IMR-90 (cell line): ENCODE data around the gene GARIN5A. TPM values are rescaled to one million over a fixed set of nuclear protein-coding genes. Genes with fewer than 3 reads are reported as not detected.

Source experiments
- ATAC-seq: fragments of 200-7000 bp; cut with Tn5 transposase; 2 replicates; pipeline ENCODE4 v1.9.1; 2020; ENCODE audit warnings: low read depth, mild to moderate bottlenecking, moderate library complexity
- BruUV-seq: library from RNA; stranded (reverse); fragments of 400-500 nt; replicated peaks from 2 replicates; lab custom pipeline; 2021; lab: Mats Ljungman, UMichigan
- CTCF ChIA-PET: fragments of 300-600 bp; formaldehyde crosslinking; extraction: SDS; loops from one replicate; lab custom pipeline; 2021; ENCODE audit warnings: antibody characterized with exemption; lab: Yijun Ruan, JAX
- POLR2A ChIA-PET: fragments of 300-600 bp; sonication (Branson Sonifier 250); formaldehyde crosslinking; loops from one replicate; lab custom pipeline; 2022; ENCODE audit warnings: antibody characterized with exemption; ENCODE audit not compliant: unreplicated experiment; lab: Charles Lee
- DNase-seq: peaks from one replicate; pipeline ENCODE4 v3.0.0; 2013
- H2AFZ ChIP-seq: replicated peaks from 2 replicates; pipeline ENCODE3; 2013; ENCODE audit warnings: low read length, mild to moderate bottlenecking; ENCODE audit not compliant: poor library complexity
- H2AK5ac ChIP-seq: 2 replicates; pipeline ENCODE4 v1.6.1; 2013; ENCODE audit warnings: low read depth, low read length, inconsistent platforms
- H2AK9ac ChIP-seq: replicated peaks from 2 replicates; pipeline ENCODE3; 2013; ENCODE audit warnings: mild to moderate bottlenecking, low read depth, low read length, moderate library complexity; ENCODE audit not compliant: poor library complexity
- H2BK120ac ChIP-seq: 2 replicates; pipeline ENCODE4 v1.6.1; 2013; ENCODE audit warnings: low read depth, low read length, inconsistent platforms
- H2BK15ac ChIP-seq: 3 replicates; pipeline ENCODE4 v1.6.1; 2013; ENCODE audit warnings: low read depth, low read length, inconsistent platforms
- H2BK20ac ChIP-seq: 2 replicates; pipeline ENCODE4 v1.6.1; 2013; ENCODE audit warnings: low read depth, mild to moderate bottlenecking, inconsistent platforms, low read length, moderate library complexity
- H2BK5ac ChIP-seq: 2 replicates; pipeline ENCODE4 v1.6.1; 2013; ENCODE audit warnings: mild to moderate bottlenecking, low read depth, low read length, inconsistent platforms; ENCODE audit not compliant: poor library complexity, severe bottlenecking
- H3K14ac ChIP-seq: replicated peaks from 2 replicates; pipeline ENCODE4 v1.6.1; 2013; ENCODE audit warnings: low read depth, low read length, inconsistent platforms
- H3K18ac ChIP-seq: 2 replicates; pipeline ENCODE4 v1.6.1; 2013; ENCODE audit warnings: low read depth, low read length, control low read depth
- H3K23ac ChIP-seq: 2 replicates; pipeline ENCODE4 v1.6.1; 2013; ENCODE audit warnings: low read depth, low read length, inconsistent platforms
- H3K27ac ChIP-seq: 2 replicates; pipeline ENCODE4 v1.5.1; 2013; ENCODE audit warnings: mild to moderate bottlenecking, control low read depth, low read length; ENCODE audit not compliant: insufficient read depth
- H3K27me3 ChIP-seq: 2 replicates; pipeline ENCODE4 v1.6.1; 2013; ENCODE audit warnings: low read length; ENCODE audit not compliant: control insufficient read depth, insufficient read depth
- H3K36me3 ChIP-seq: 2 replicates; pipeline ENCODE4 v1.6.1; 2013; ENCODE audit warnings: low read length, mixed read lengths; ENCODE audit not compliant: control insufficient read depth, insufficient read depth
- H3K4ac ChIP-seq: 2 replicates; pipeline ENCODE4 v1.6.1; 2013; ENCODE audit warnings: low read depth, low read length, inconsistent platforms
- H3K4me1 ChIP-seq: 2 replicates; pipeline ENCODE4 v1.6.1; 2013; ENCODE audit warnings: low read length, mixed read lengths; ENCODE audit not compliant: control insufficient read depth, insufficient read depth
- H3K4me2 ChIP-seq: 2 replicates; pipeline ENCODE4 v1.6.1; 2013; ENCODE audit warnings: low read depth, mild to moderate bottlenecking, control low read depth, low read length, moderate library complexity
- H3K4me3 ChIP-seq: 2 replicates; pipeline ENCODE4 v1.5.1; 2013; ENCODE audit warnings: low read depth, mild to moderate bottlenecking, control low read depth, low read length, moderate library complexity; ENCODE audit not compliant: insufficient read depth
- H3K56ac ChIP-seq: 2 replicates; pipeline ENCODE4 v1.6.1; 2013; ENCODE audit warnings: low read length, inconsistent platforms; ENCODE audit not compliant: insufficient read depth; ENCODE audit errors: extremely low read depth
- H3K79me1 ChIP-seq, 2 experiments: 2 replicates each; pipeline ENCODE4 v1.6.1; 2013; ENCODE audit warnings: low read length in 2 of 2, inconsistent platforms in 1 of 2, low read depth in 1 of 2
- H3K9ac ChIP-seq: 2 replicates; pipeline ENCODE4 v1.6.1; 2013; ENCODE audit warnings: low read depth, low read length, control low read depth
- H3K9me1 ChIP-seq: 2 replicates; pipeline ENCODE4 v1.6.1; 2013; ENCODE audit warnings: low read length, inconsistent platforms; ENCODE audit not compliant: insufficient read depth
- H3K9me3 ChIP-seq: 2 replicates; pipeline ENCODE4 v1.6.1; 2013; ENCODE audit warnings: low read length; ENCODE audit not compliant: control insufficient read depth, insufficient read depth
- H4K20me1 ChIP-seq: 2 replicates; pipeline ENCODE4 v1.6.1; 2013; ENCODE audit warnings: low read length, inconsistent platforms; ENCODE audit not compliant: insufficient read depth
- H4K5ac ChIP-seq: 2 replicates; pipeline ENCODE4 v1.6.1; 2013; ENCODE audit warnings: mild to moderate bottlenecking, low read depth, low read length, control low read depth
- H4K8ac ChIP-seq, 2 experiments: 2 replicates each; pipeline ENCODE4 v1.6.1; 2013; ENCODE audit warnings: low read depth in 2 of 2, low read length in 2 of 2, control low read depth in 1 of 2, inconsistent platforms in 1 of 2
- H4K91ac ChIP-seq: 2 replicates; pipeline ENCODE4 v1.6.1; 2013; ENCODE audit warnings: low read depth, low read length, inconsistent platforms; ENCODE audit not compliant: insufficient read depth
- BHLHE40 ChIP-seq: fragments of 150-350 bp; IDR thresholded peaks from 2 replicates; pipeline ENCODE4 v1.6.1; 2016; ENCODE audit warnings: mild to moderate bottlenecking, low read depth, low read length
- CEBPB ChIP-seq: IDR thresholded peaks from 2 replicates; pipeline ENCODE4 v1.6.1; 2012; ENCODE audit warnings: low read depth, low read length, improper control_type of control experiment
- CHD1 ChIP-seq: IDR thresholded peaks from 2 replicates; pipeline ENCODE4 v1.6.1; 2012; ENCODE audit warnings: low read depth, low read length, improper control_type of control experiment
- CTCF ChIP-seq: conservative IDR thresholded peaks from 2 replicates; pipeline ENCODE4 v1.5.1; 2012; ENCODE audit warnings: mild to moderate bottlenecking, low read depth, low read length, improper control_type of control experiment
- ELK1 ChIP-seq: fragments of 150-350 bp; IDR thresholded peaks from 2 replicates; pipeline ENCODE4 v1.6.1; 2016; ENCODE audit warnings: low read depth, mild to moderate bottlenecking, low read length, moderate library complexity, borderline replicate concordance
- FOS ChIP-seq: fragments of 150-350 bp; IDR thresholded peaks from 2 replicates; pipeline ENCODE4 v1.6.1; 2016; ENCODE audit warnings: low read depth, low read length
- MAFK ChIP-seq: IDR thresholded peaks from 2 replicates; pipeline ENCODE4 v1.6.1; 2012; ENCODE audit warnings: low read depth, low read length, improper control_type of control experiment
- MAZ ChIP-seq: IDR thresholded peaks from 2 replicates; pipeline ENCODE4 v1.6.1; 2012; ENCODE audit warnings: low read depth, mild to moderate bottlenecking, low read length, improper control_type of control experiment, moderate library complexity, borderline replicate concordance
- MXI1 ChIP-seq: IDR thresholded peaks from 2 replicates; pipeline ENCODE4 v1.6.1; 2012; ENCODE audit warnings: low read depth, mild to moderate bottlenecking, low read length, moderate library complexity, borderline replicate concordance
- NFE2L2 ChIP-seq: fragments of 150-350 bp; IDR thresholded peaks from 2 replicates; pipeline ENCODE4 v1.6.1; 2016; ENCODE audit warnings: low read depth, mild to moderate bottlenecking, low read length
- POLR2A ChIP-seq: IDR thresholded peaks from 2 replicates; pipeline ENCODE4 v1.6.1; 2012; ENCODE audit warnings: mild to moderate bottlenecking, low read depth, low read length
- RAD21 ChIP-seq: IDR thresholded peaks from 2 replicates; pipeline ENCODE4 v1.6.1; 2012; ENCODE audit warnings: low read length, improper control_type of control experiment
- RCOR1 ChIP-seq: IDR thresholded peaks from 2 replicates; pipeline ENCODE4 v1.6.1; 2012; ENCODE audit warnings: mild to moderate bottlenecking, low read length, improper control_type of control experiment; ENCODE audit not compliant: insufficient replicate concordance
- RFX5 ChIP-seq: IDR thresholded peaks from 2 replicates; pipeline ENCODE4 v1.8.0; 2012; ENCODE audit warnings: low read depth, mild to moderate bottlenecking, low read length, moderate library complexity
- SMC3 ChIP-seq: fragments of 150-350 bp; IDR thresholded peaks from 2 replicates; pipeline ENCODE4 v1.6.1; 2016; ENCODE audit warnings: low read depth, mild to moderate bottlenecking, antibody characterized with exemption, low read length, moderate library complexity
- WGBS, 2 experiments: methylation state at CpG; one replicate each; pipeline versions ENCODE4 v1.1.5 to v1.1.7; 2013; ENCODE audit warnings: missing lambda C conversion rate in 2 of 2; ENCODE audit not compliant: insufficient read length in 1 of 2; ENCODE audit errors: extremely low coverage in 2 of 2; 5-methylcytosine and 5-hydroxymethylcytosine counted together
- dilution Hi-C: fragments of 300-500 bp; cut with HindIII; formaldehyde crosslinking; loops from one replicate; pipeline ENCODE4 v1.14.3; 2018; ENCODE audit warnings: low sequenced_read_pairs; ENCODE audit not compliant: unreplicated experiment
- in situ Hi-C: fragments of 300-500 bp; cut with MboI; formaldehyde crosslinking; loops from 3 replicates; pipeline ENCODE4 v1.14.3; 2019; ENCODE audit warnings: low sequenced_read_pairs, inconsistent platforms, mixed read lengths
- intact Hi-C: fragments of 100-400 bp; cut with micrococcal nuclease; formaldehyde crosslinking; loops from 2 replicates; pipeline ENCODE4 v1.10.0; 2022
- polyA plus RNA-seq, 3 experiments: library from polyadenylated mRNA; depleted of rRNA; stranded (reverse); fragments of >200 nt; gene quantifications; 2 replicates each; pipeline ENCODE4 v1.2.3, GENCODE V29; 2012; ENCODE audit warnings: low replicate concordance in 1 of 3
- total RNA-seq: library from RNA; depleted of rRNA; stranded (reverse); fragments of >200 nt; gene quantifications from 2 replicates; pipeline ENCODE4 v1.2.3, GENCODE V29; 2012
- TF ChIP-seq, protein P1 (sequence below): fragments of 150-350 bp; IDR thresholded peaks from 2 replicates; pipeline ENCODE4 v1.6.1; 2017; ENCODE audit warnings: mild to moderate bottlenecking, antibody characterized with exemption, low read length, low read depth

GARIN5A gene
- total and polyA plus RNA-seq, 2 of the 4 experiments (the other 2 are of a cell fraction) = 0.53 TPM; not detected in 1

- no CpG with 5 or more reads among the region's 18 CpGs for WGBS, 2 experiments
Observed at GRCh38 chr19:50490411-50490811, 13.8 kb upstream of the GARIN5A start.

More at GRCh38 chr19:50490411-50490811, 13.8 kb upstream of the GARIN5A start:
- no peak overlapping the region for H3K18ac ChIP-seq
- H3K36me3 ChIP-seq = peaks cover 2% of the 10 kb centered on the region; the same call in 1 of the 2 replicates
- H3K4me2 ChIP-seq = no peak overlapping the region
- H4K20me1 ChIP-seq = no peaks in the 10 kb centered on the region
- CTCF ChIA-PET = no interaction called here
- in situ Hi-C loops = no loop called here
- POLR2A ChIA-PET = no interaction called here
- H2AK5ac ChIP-seq = no peak overlapping the region
- no peak overlapping the region for H3K56ac ChIP-seq
- no TSS peak for BruUV-seq
- ATAC-seq (no peak), DNase-seq (no peak)
- no peak overlapping the region for H2AK9ac ChIP-seq
- H4K8ac ChIP-seq = no peak overlapping the region
- no peak overlapping the region for H4K91ac ChIP-seq
- no peaks in the 10 kb centered on the region for H3K9me1 ChIP-seq
- dilution Hi-C loops = no loop called here
- H2BK5ac ChIP-seq = no peak overlapping the region
- intact Hi-C loops = no loop called here
- no peak overlapping the region for H3K4ac ChIP-seq
- no peak overlapping the region for H2BK20ac ChIP-seq
- no peak overlapping the region for H2BK15ac ChIP-seq
- H3K79me1 ChIP-seq = no peaks in the 10 kb centered on the region
- H3K27ac ChIP-seq = no peak overlapping the region
- H3K9ac ChIP-seq = no peak overlapping the region
- no peak for TF ChIP-seq BHLHE40
- no peak for TF ChIP-seq CEBPB
- TF ChIP-seq MAFK = no peak
- no peak for TF ChIP-seq SMC3
- TF ChIP-seq, protein P1, sequence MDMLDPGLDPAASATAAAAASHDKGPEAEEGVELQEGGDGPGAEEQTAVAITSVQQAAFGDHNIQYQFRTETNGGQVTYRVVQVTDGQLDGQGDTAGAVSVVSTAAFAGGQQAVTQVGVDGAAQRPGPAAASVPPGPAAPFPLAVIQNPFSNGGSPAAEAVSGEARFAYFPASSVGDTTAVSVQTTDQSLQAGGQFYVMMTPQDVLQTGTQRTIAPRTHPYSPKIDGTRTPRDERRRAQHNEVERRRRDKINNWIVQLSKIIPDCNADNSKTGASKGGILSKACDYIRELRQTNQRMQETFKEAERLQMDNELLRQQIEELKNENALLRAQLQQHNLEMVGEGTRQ = no peak
- no peak for TF ChIP-seq CHD1
- TF ChIP-seq RCOR1 = no peak
- no peak for TF ChIP-seq NFE2L2
- TF ChIP-seq CTCF = no peak
- no peak for TF ChIP-seq MAZ
- no peak for TF ChIP-seq RAD21
- TF ChIP-seq RFX5 = no peak
- TF ChIP-seq POLR2A = no peak
- no peak for TF ChIP-seq MXI1
- TF ChIP-seq FOS = no peak
- no peak for TF ChIP-seq ELK1
- H3K4me3 ChIP-seq = no peak overlapping the region
- no peak overlapping the region for H4K5ac ChIP-seq
- H3K14ac ChIP-seq = no peak overlapping the region
- no peak overlapping the region for H2AFZ ChIP-seq
- no peak overlapping the region for H2BK120ac ChIP-seq
- H3K9me3 ChIP-seq = peaks cover 6% of the 10 kb centered on the region; the same call in 1 of the 2 replicates
- peaks cover 45% of the 10 kb centered on the region for H3K27me3 ChIP-seq
- H3K4me1 ChIP-seq = no peaks in the 10 kb centered on the region
- H3K23ac ChIP-seq = no peak overlapping the region
